ENCODE measurements around the gene APOBR.

- TF ChIP-seq CTCF (IDR thresholded peaks at IDR 0.05) (no peak), POLR2A (IDR thresholded peaks at IDR 0.05) (no peak)
These were observed 4.4 kb downstream of the APOBR start for GRCh38 chr16:28498666-28499381.
